T-cell (primary cell): ENCODE data around the gene CDCA4. TPM values are rescaled to one million over a fixed set of nuclear protein-coding genes. Genes with fewer than 3 reads are reported as not detected.

Source experiments
- ATAC-seq, 4 experiments: fragments of 200-7000 bp in 3 of 4; fragments of 150-1000 bp in 1 of 4; cut with Tn5 transposase; replicated peaks in 1 of 4; 1 replicate in 3 of 4; 2 replicates in 1 of 4; pipeline ENCODE4 v1.10.0; 2021; ENCODE audit warnings: moderate library complexity in 3 of 4, mild to moderate bottlenecking in 2 of 4, moderate number of reproducible peaks in 1 of 4
- CTCF ChIA-PET, 2 donors: fragments of 300-600 bp; sonication (Branson Sonifier 250); formaldehyde crosslinking; loops; one replicate each; lab custom pipeline; 2022; ENCODE audit warnings: antibody characterized with exemption in 2 of 2; lab: Charles Lee
- POLR2A ChIA-PET, 2 donors: fragments of 300-600 bp; sonication (Branson Sonifier 250); formaldehyde crosslinking; loops; one replicate each; lab custom pipeline; 2022; ENCODE audit warnings: antibody characterized with exemption in 2 of 2; lab: Charles Lee
- DNase-seq, 35 experiments: peaks; one replicate each; pipeline versions ENCODE4 v3.0.0 to v3.0.0-alpha.2; 2013 to 2023
- H3K27ac ChIP-seq: one replicate; pipeline ENCODE4 v1.5.1; 2013; ENCODE audit warnings: low read length
- H3K27me3 ChIP-seq, 2 experiments: replicated peaks in 1 of 2; 1 replicate in 1 of 2; 2 replicates in 1 of 2; pipeline versions ENCODE4 v1.6.1 to v1.7.0; 2013; ENCODE audit warnings: low read length in 1 of 2, mixed read lengths in 1 of 2; ENCODE audit not compliant: control insufficient read depth in 2 of 2, insufficient read depth in 2 of 2; ENCODE audit errors: extremely low read depth in 1 of 2
- H3K36me3 ChIP-seq, 2 donors: 1 replicate in 1 of 2; 2 replicates in 1 of 2; pipeline versions ENCODE4 v1.6.1 to v1.7.0; 2013; ENCODE audit warnings: low read length in 1 of 2; ENCODE audit not compliant: control insufficient read depth in 2 of 2, insufficient read depth in 1 of 2; ENCODE audit errors: extremely low read depth in 1 of 2
- H3K4me1 ChIP-seq, 2 experiments: 1 replicate in 1 of 2; 2 replicates in 1 of 2; pipeline versions ENCODE4 v1.6.1 to v1.7.0; 2013; ENCODE audit warnings: low read length in 2 of 2, mixed read lengths in 1 of 2; ENCODE audit not compliant: insufficient read depth in 2 of 2, control insufficient read depth in 1 of 2; ENCODE audit errors: extremely low read depth in 1 of 2
- H3K4me3 ChIP-seq, 2 donors: 1 replicate in 1 of 2; 2 replicates in 1 of 2; pipeline versions ENCODE4 v1.5.1 to v1.7.0; 2013; ENCODE audit warnings: mild to moderate bottlenecking in 2 of 2, low read length in 1 of 2, moderate library complexity in 1 of 2; ENCODE audit not compliant: control insufficient read depth in 1 of 2; ENCODE audit errors: extremely low read depth in 1 of 2
- H3K9me3 ChIP-seq: 2 replicates; pipeline ENCODE4 v1.7.0; 2013
- H3K27ac Mint-ChIP-seq, 2 donors: one replicate each; pipeline ENCODE4 v1.8.0; 2020 to 2021; ENCODE audit warnings: mild to moderate bottlenecking in 2 of 2, mixed read lengths in 2 of 2
- H3K27me3 Mint-ChIP-seq, 2 donors: one replicate each; pipeline ENCODE4 v1.8.0; 2021 to 2022; ENCODE audit warnings: mixed read lengths in 2 of 2
- H3K36me3 Mint-ChIP-seq: one replicate; pipeline ENCODE4 v1.8.0; 2021; ENCODE audit warnings: mixed read lengths
- H3K4me1 Mint-ChIP-seq, 3 donors: one replicate each; pipeline ENCODE4 v1.8.0; 2020 to 2022; ENCODE audit warnings: mixed read lengths in 3 of 3, mild to moderate bottlenecking in 1 of 3
- H3K4me3 Mint-ChIP-seq, 3 donors: one replicate each; pipeline ENCODE4 v1.8.0; 2020 to 2022; ENCODE audit warnings: mild to moderate bottlenecking in 3 of 3, mixed read lengths in 3 of 3, moderate library complexity in 3 of 3
- H3K9me3 Mint-ChIP-seq, 3 donors: one replicate each; pipeline ENCODE4 v1.8.0; 2020 to 2022; ENCODE audit warnings: mixed read lengths in 3 of 3
- WGBS: methylation state at CpG from one replicate; pipeline ENCODE4 v1.1.5; 2013; ENCODE audit warnings: missing lambda C conversion rate; ENCODE audit not compliant: insufficient coverage; 5-methylcytosine and 5-hydroxymethylcytosine counted together
- total RNA-seq, 35 experiments: library from RNA in 6 of 35; stranded (reverse) in 6 of 35; fragments of 120-200 nt in 1 of 35; gene quantifications; one replicate each; pipeline versions ENCODE4 v1.2.1 to v1.2.4 and lab custom pipeline; 2013 to 2026

The CDCA4 gene
- total RNA-seq, 5 donors from 2014 or later (not counting 1 experiment from before 2014, with no cell fraction given), result 13.0 to 20.1 (median 15.8) TPM

GRCh38 chr14:105059925-105060565 lies 39.2 kb upstream of the CDCA4 start:
- CTCF ChIA-PET, result interaction anchor here in 1 of 2 donors (0.5 to 2.4 kb wide), 2 partner anchors 27 to 414 kb away, joined by 3 to 10 read pairs; no protein-coding TSS in a partner anchor
- ATAC-seq (peak in 2 of 4 experiments; percentile 4 to 31), DNase-seq (peak in 1 of 35 experiments; percentile 31)
- Histone ChIP-seq H3K27ac (peak overlapping the region; percentile 96), H3K36me3 (peaks cover 4 to 25% of the 10 kb centered on the region in 2 donors), H3K4me3 (peak overlapping the region; percentile 62), H3K4me1 (peaks cover 34 to 71% of the 10 kb centered on the region in 2 experiments), H3K9me3 (no peaks in the 10 kb centered on the region), H3K27me3 (no peaks in the 10 kb centered on the region)
- peaks cover 60 to 64% (median 61%) of the 10 kb centered on the region in 3 donors for H3K4me1 Mint-ChIP-seq
- POLR2A ChIA-PET, result interaction anchor here (0.6 kb wide), 2 partner anchors 233 to 982 kb away, joined by 3 to 7 read pairs; no protein-coding TSS in a partner anchor
- peak overlapping the region; percentile 80 to 85 (median 82) for H3K4me3 Mint-ChIP-seq
- 65% methylated on average over 13 of the region's 16 CpGs for WGBS
- H3K27me3 Mint-ChIP-seq, result no peaks in the 10 kb centered on the region
- H3K27ac Mint-ChIP-seq, result peak overlapping the region; percentile 97 to 98
- no peaks in the 10 kb centered on the region for H3K9me3 Mint-ChIP-seq
- H3K36me3 Mint-ChIP-seq, result peaks cover 23% of the 10 kb centered on the region

GRCh38 chr14:105059035-105059924 lies 38.4 kb upstream of the CDCA4 start:
- peak overlapping the region; percentile 80 to 85 (median 82) for H3K4me3 Mint-ChIP-seq
- CTCF ChIA-PET, result interaction anchor here (0.5 to 2.4 kb wide), 3 partner anchors 15 to 414 kb away, joined by 3 to 10 read pairs (median 3); no protein-coding TSS in a partner anchor
- 49% methylated on average over 14 of the region's 22 CpGs for WGBS
- POLR2A ChIA-PET, result no interaction called here
- Histone ChIP-seq H3K4me1 (peaks cover 29 to 63% of the 10 kb centered on the region in 2 experiments), H3K36me3 (peaks cover 6 to 29% of the 10 kb centered on the region in 2 donors), H3K4me3 (peak overlapping the region in 1 of 2 donors; percentile 62), H3K9me3 (no peaks in the 10 kb centered on the region), H3K27me3 (no peaks in the 10 kb centered on the region), H3K27ac (peak overlapping the region; percentile 96)
- ATAC-seq (peak; percentile 36 to 82 (median 40)), DNase-seq (peak in 33 of 35 experiments; percentile 41 to 94 (median 80))
- H3K4me1 Mint-ChIP-seq, result peaks cover 54 to 57% (median 56%) of the 10 kb centered on the region in 3 donors
- peak overlapping the region; percentile 97 to 98 for H3K27ac Mint-ChIP-seq
- H3K36me3 Mint-ChIP-seq, result peaks cover 23% of the 10 kb centered on the region
- no peaks in the 10 kb centered on the region for H3K27me3 Mint-ChIP-seq
- no peaks in the 10 kb centered on the region for H3K9me3 Mint-ChIP-seq

GRCh38 chr14:105058521-105059034 lies 37.7 kb upstream of the CDCA4 start:
- H3K27ac ChIP-seq, result peak overlapping the region; percentile 96
- no peaks in the 10 kb centered on the region for H3K9me3 ChIP-seq
- ATAC-seq (no peak), DNase-seq (no peak)
- peaks cover 28 to 59% of the 10 kb centered on the region in 2 experiments for H3K4me1 ChIP-seq
- CTCF ChIA-PET, result interaction anchor here (0.7 to 2.4 kb wide), 2 partner anchors 14 to 28 kb away, joined by 3 to 10 read pairs; no protein-coding TSS in a partner anchor
- peak overlapping the region; percentile 97 to 98 for H3K27ac Mint-ChIP-seq
- H3K4me3 ChIP-seq, result no peak overlapping the region
- POLR2A ChIA-PET, result no interaction called here
- WGBS, result 96% methylated on average over 6 of the region's 14 CpGs
- H3K36me3 Mint-ChIP-seq, result peaks cover 27% of the 10 kb centered on the region
- no peaks in the 10 kb centered on the region for H3K9me3 Mint-ChIP-seq
- H3K27me3 Mint-ChIP-seq, result no peaks in the 10 kb centered on the region
- no peaks in the 10 kb centered on the region for H3K27me3 ChIP-seq
- peaks cover 47 to 55% (median 52%) of the 10 kb centered on the region in 3 donors for H3K4me1 Mint-ChIP-seq
- H3K36me3 ChIP-seq, result peaks cover 11 to 36% of the 10 kb centered on the region in 2 donors
- H3K4me3 Mint-ChIP-seq, result peak overlapping the region in 1 of 3 donors; percentile 82

- ChIA-PET CTCF (interaction anchor here in 1 of 2 donors (0.7 kb wide), 1 partner anchor 13 kb away, joined by 3 read pairs; no protein-coding TSS in a partner anchor), POLR2A (no interaction called here)
- peaks cover 16 to 37% of the 10 kb centered on the region in 2 experiments for H3K4me1 ChIP-seq
- peaks cover 33 to 41% (median 38%) of the 10 kb centered on the region in 3 donors for H3K4me1 Mint-ChIP-seq
- H3K27ac ChIP-seq, result no peak overlapping the region
- no peak overlapping the region for H3K4me3 ChIP-seq
- H3K36me3 Mint-ChIP-seq, result peaks cover 31% of the 10 kb centered on the region
- DNase-seq (no peak), ATAC-seq (no peak)
- 94% methylated on average over 19 of the region's 22 CpGs for WGBS
- H3K9me3 Mint-ChIP-seq, result no peaks in the 10 kb centered on the region
- no peaks in the 10 kb centered on the region for H3K9me3 ChIP-seq
- no peaks in the 10 kb centered on the region for H3K27me3 Mint-ChIP-seq
- H3K27me3 ChIP-seq, result no peaks in the 10 kb centered on the region
- H3K4me3 Mint-ChIP-seq, result no peak overlapping the region
- peak overlapping the region in 1 of 2 donors; percentile 66 for H3K27ac Mint-ChIP-seq
- peaks cover 11 to 49% of the 10 kb centered on the region in 2 donors for H3K36me3 ChIP-seq
Observed at GRCh38 chr14:105056303-105056831, 35.5 kb upstream of the CDCA4 start.

- H3K27ac ChIP-seq, result no peak overlapping the region
- H3K36me3 ChIP-seq, result peaks cover 11 to 55% of the 10 kb centered on the region in 2 donors
- ChIA-PET POLR2A (interaction anchor here in 1 of 2 donors (1.3 kb wide), 1 partner anchor 31 kb away, joined by 9 read pairs; no protein-coding TSS in a partner anchor), CTCF (no interaction called here)
- no peak overlapping the region for H3K27ac Mint-ChIP-seq
- no peak for ATAC-seq
- H3K27me3 ChIP-seq, result no peaks in the 10 kb centered on the region
- WGBS, result 89% methylated on average over 18 of the region's 33 CpGs
- H3K36me3 Mint-ChIP-seq, result peaks cover 35% of the 10 kb centered on the region
- peaks cover 15 to 31% of the 10 kb centered on the region in 2 experiments for H3K4me1 ChIP-seq
- no peaks in the 10 kb centered on the region for H3K9me3 Mint-ChIP-seq
- no peak overlapping the region for H3K4me3 Mint-ChIP-seq
- DNase-seq, result no peak
- H3K27me3 Mint-ChIP-seq, result no peaks in the 10 kb centered on the region
- H3K4me3 ChIP-seq, result no peak overlapping the region
- no peaks in the 10 kb centered on the region for H3K9me3 ChIP-seq
- H3K4me1 Mint-ChIP-seq, result peaks cover 36 to 40% (median 37%) of the 10 kb centered on the region in 3 donors
Observed at GRCh38 chr14:105055736-105056302, 34.9 kb upstream of the CDCA4 start.
